GM18520 (cell line): ENCODE data around the gene TRO.

Experiments
- ATAC-seq: cut with Tn5 transposase; IDR thresholded peaks from one replicate; pipeline ENCODE4 v1.9.1; 2021; ENCODE audit not compliant: unreplicated experiment

TRO gene

GRCh38 chrX:54920610-54921426 is at the start of gene TRO:
TRO (plus strand) TSS chrX:54920824; CDS start chrX:54922247, 1,423 bp downstream.
- ATAC-seq = no peak

GRCh38 chrX:54885740-54886139 is 34.9 kb upstream of the TRO start:
- ATAC-seq = no peak

- no peak for ATAC-seq
Measured at GRCh38 chrX:54891573-54891972, 29.1 kb upstream of the TRO start.

GRCh38 chrX:54894159-54894558 is 26.5 kb upstream of the TRO start:
- ATAC-seq = no peak

GRCh38 chrX:54909941-54910340 is 10.7 kb upstream of the TRO start:
- no peak for ATAC-seq

GRCh38 chrX:54921427-54922021 is 900 bp downstream of the TRO start:
- ATAC-seq = no peak

- ATAC-seq = no peak
Measured at GRCh38 chrX:54922547-54922946, 1.9 kb downstream of the TRO start.

- ATAC-seq = no peak
Measured at GRCh38 chrX:54923376-54923775, 2.8 kb downstream of the TRO start.

- ATAC-seq = no peak
Measured at GRCh38 chrX:54926978-54927377, 6.4 kb downstream of the TRO start.

- ATAC-seq = no peak
Measured at GRCh38 chrX:54928876-54929275, 8.3 kb downstream of the TRO start.

GRCh38 chrX:54930291-54931049 is 9.8 kb downstream of the TRO start:
- ATAC-seq = no peak

- ATAC-seq = no peak
Measured at GRCh38 chrX:54931107-54931506, 10.5 kb downstream of the TRO start.

GRCh38 chrX:54933150-54933826 is 12.7 kb downstream of the TRO start:
- no peak for ATAC-seq

GRCh38 chrX:54934058-54934457 is 13.4 kb downstream of the TRO start:
- no peak for ATAC-seq

GRCh38 chrX:54934890-54935289 is 14.3 kb downstream of the TRO start:
- no peak for ATAC-seq

GRCh38 chrX:54935306-54935705 is 14.7 kb downstream of the TRO start:
- ATAC-seq = no peak

- no peak for ATAC-seq
Measured at GRCh38 chrX:54937416-54937815, 16.8 kb downstream of the TRO start.

- ATAC-seq = no peak
Measured at GRCh38 chrX:54944816-54945215, 24.2 kb downstream of the TRO start.

GRCh38 chrX:54945224-54945623 is 24.6 kb downstream of the TRO start:
- no peak for ATAC-seq

GRCh38 chrX:54950730-54951375 is 30.2 kb downstream of the TRO start:
- ATAC-seq = no peak

- no peak for ATAC-seq
Measured at GRCh38 chrX:54961750-54962149, 41.1 kb downstream of the TRO start.
